MM.1S (cell line): ENCODE data around the gene TMED6.

Source experiments
- DNase-seq: peaks from one replicate; pipeline ENCODE4 v3.0.0-alpha.2; 2015
- H2AFZ ChIP-seq: fragments of 300-600 bp; sonication (generic); 2 replicates; pipeline ENCODE4 v1.6.0; 2016; ENCODE audit warnings: antibody characterized with exemption, low read length
- H3F3A ChIP-seq: fragments of 300-600 bp; sonication (generic); 2 replicates; pipeline ENCODE4 v1.6.1; 2016; ENCODE audit warnings: mild to moderate bottlenecking, antibody characterized with exemption, low read length, moderate library complexity, mixed read lengths; ENCODE audit not compliant: insufficient read depth
- H3K27ac ChIP-seq: fragments of 300-600 bp; sonication (generic); 2 replicates; pipeline ENCODE4 v1.5.1; 2016; ENCODE audit warnings: mild to moderate bottlenecking, low read length
- H3K27me3 ChIP-seq: fragments of 300-600 bp; sonication (generic); replicated peaks from 2 replicates; pipeline ENCODE4 v1.6.0; 2016; ENCODE audit warnings: low read length; ENCODE audit not compliant: insufficient read depth
- H3K36me3 ChIP-seq: fragments of 300-600 bp; sonication (generic); replicated peaks from 2 replicates; pipeline ENCODE4 v1.6.1; 2016; ENCODE audit warnings: mild to moderate bottlenecking, low read length, mixed read lengths; ENCODE audit not compliant: insufficient read depth
- H3K4me1 ChIP-seq: fragments of 300-600 bp; sonication (generic); 2 replicates; pipeline ENCODE4 v1.6.1; 2016; ENCODE audit warnings: low read length, mixed read lengths
- H3K4me2 ChIP-seq: fragments of 300-600 bp; sonication (generic); 2 replicates; pipeline ENCODE4 v1.6.0; 2016; ENCODE audit warnings: low read depth, low read length
- H3K4me3 ChIP-seq: fragments of 300-600 bp; sonication (generic); 2 replicates; pipeline ENCODE4 v1.5.1; 2016; ENCODE audit warnings: low read length, mixed read lengths
- H3K79me2 ChIP-seq: fragments of 300-600 bp; sonication (generic); 2 replicates; pipeline ENCODE4 v1.6.1; 2016; ENCODE audit warnings: mixed run types, low read length, mixed read lengths
- H3K9ac ChIP-seq: fragments of 300-600 bp; sonication (generic); 2 replicates; pipeline ENCODE4 v1.6.1; 2016; ENCODE audit warnings: low read length, mixed read lengths
- H3K9me2 ChIP-seq: fragments of 300-600 bp; sonication (generic); replicated peaks from 2 replicates; pipeline ENCODE4 v1.6.1; 2016; ENCODE audit warnings: mild to moderate bottlenecking, low read length, mixed read lengths; ENCODE audit not compliant: insufficient read depth
- H3K9me3 ChIP-seq: fragments of 300-600 bp; sonication (generic); replicated peaks from 2 replicates; pipeline ENCODE4 v1.6.1; 2016; ENCODE audit warnings: mild to moderate bottlenecking, low read length, mixed read lengths; ENCODE audit not compliant: insufficient read depth
- H4K20me1 ChIP-seq: fragments of 300-600 bp; sonication (generic); 2 replicates; pipeline ENCODE4 v1.6.1; 2016; ENCODE audit warnings: mild to moderate bottlenecking, low read length, moderate library complexity, mixed read lengths; ENCODE audit not compliant: insufficient read depth
- CTCF ChIP-seq: fragments of 300-600 bp; sonication (generic); IDR thresholded peaks from 2 replicates; pipeline ENCODE4 v1.5.1; 2016; ENCODE audit warnings: antibody characterized with exemption, low read length, mixed read lengths
- EZH2 ChIP-seq: fragments of 300-600 bp; sonication (generic); optimal IDR thresholded peaks from 2 replicates; pipeline ENCODE3; 2017; ENCODE audit warnings: low read depth, mild to moderate bottlenecking, antibody characterized with exemption, low read length, mixed read lengths
- EZH2phosphoT487 ChIP-seq: fragments of 300-600 bp; sonication (generic); IDR thresholded peaks from 2 replicates; pipeline ENCODE4 v1.6.1; 2018; ENCODE audit warnings: antibody characterized with exemption, low read length

The TMED6 gene

GRCh38 chr16:69330286-69331109 lies 21.1 kb downstream of the TMED6 start, which contains the start of gene PDF:
Gene PDF, minus strand, starts transcription at chr16:69330588. Its CDS starts 18 bp downstream, at chr16:69330570.
- no peaks in the 10 kb centered on the region for H3K27me3 ChIP-seq
- peak within 1 kb of the TSS; percentile 92 for H3K4me3 ChIP-seq
- peaks cover 19% of the 10 kb centered on the region for H3K4me1 ChIP-seq
- peak within 1 kb of the TSS; percentile 95 for H2AFZ ChIP-seq
- H3K9me3 ChIP-seq, result no peaks in the 10 kb centered on the region
- DNase-seq, result peak; percentile 90
- H3F3A ChIP-seq, result peaks cover 9% of the 10 kb centered on the region
- peak within 1 kb of the TSS; percentile 100 for H3K4me2 ChIP-seq
- no peak for TF ChIP-seq EZH2phosphoT487
- TF ChIP-seq EZH2, result no peak
- no peak for TF ChIP-seq CTCF
- H3K27ac ChIP-seq, result peak within 1 kb of the TSS; percentile 63; the same call in 1 of the 2 replicates
- peaks cover 10% of the 10 kb centered on the region for H3K36me3 ChIP-seq
- H3K79me2 ChIP-seq, result peaks cover 47% of the 10 kb centered on the region
- H3K9me2 ChIP-seq, result no peaks in the 10 kb centered on the region
- peak within 1 kb of the TSS; percentile 69 for H3K9ac ChIP-seq
- H4K20me1 ChIP-seq, result no peaks in the 10 kb centered on the region; the same call in 1 of the 2 replicates

- DNase-seq, result peak; percentile 59
- H3K9me2 ChIP-seq, result no peaks in the 10 kb centered on the region
- TF ChIP-seq EZH2 (no peak), CTCF (no peak), EZH2phosphoT487 (no peak)
- H3K4me2 ChIP-seq, result peak overlapping the region; percentile 100
- H3K27me3 ChIP-seq, result no peaks in the 10 kb centered on the region
- peaks cover 55% of the 10 kb centered on the region for H3K79me2 ChIP-seq
- H2AFZ ChIP-seq, result peak overlapping the region; percentile 95
- peak overlapping the region; percentile 92 for H3K4me3 ChIP-seq
- peak overlapping the region; percentile 63; the same call in 1 of the 2 replicates for H3K27ac ChIP-seq
- H3K9me3 ChIP-seq, result no peaks in the 10 kb centered on the region
- H4K20me1 ChIP-seq, result no peaks in the 10 kb centered on the region; the same call in 1 of the 2 replicates
- H3F3A ChIP-seq, result peaks cover 9% of the 10 kb centered on the region
- peaks cover 19% of the 10 kb centered on the region for H3K4me1 ChIP-seq
- H3K9ac ChIP-seq, result peak overlapping the region; percentile 69
- H3K36me3 ChIP-seq, result peaks cover 14% of the 10 kb centered on the region
These were observed 22.0 kb downstream of the TMED6 start for GRCh38 chr16:69329369-69330285.

GRCh38 chr16:69328854-69329316 lies 22.7 kb downstream of the TMED6 start:
- no peaks in the 10 kb centered on the region for H3K9me3 ChIP-seq
- peak overlapping the region; percentile 92 for H3K4me3 ChIP-seq
- peaks cover 19% of the 10 kb centered on the region for H3K4me1 ChIP-seq
- no peak for TF ChIP-seq EZH2
- no peak for TF ChIP-seq CTCF
- no peak for TF ChIP-seq EZH2phosphoT487
- peak overlapping the region; percentile 69; the same call in 1 of the 2 replicates for H3K9ac ChIP-seq
- no peaks in the 10 kb centered on the region; the same call in 1 of the 2 replicates for H4K20me1 ChIP-seq
- no peak for DNase-seq
- peaks cover 9% of the 10 kb centered on the region for H3F3A ChIP-seq
- H3K27ac ChIP-seq, result no peak overlapping the region
- H3K9me2 ChIP-seq, result no peaks in the 10 kb centered on the region
- H2AFZ ChIP-seq, result no peak overlapping the region
- peaks cover 62% of the 10 kb centered on the region for H3K79me2 ChIP-seq
- no peaks in the 10 kb centered on the region for H3K27me3 ChIP-seq
- peaks cover 14% of the 10 kb centered on the region for H3K36me3 ChIP-seq
- H3K4me2 ChIP-seq, result peak overlapping the region; percentile 100
